OCI-LY3 (cell line): ENCODE results near the gene NDUFS6.

Experiments used
- H2AFZ ChIP-seq: fragments of 200-600, 300-600 bp; shearing (Covaris generic); 2 replicates; pipeline ENCODE4 v1.6.0; 2014; ENCODE audit warnings: antibody characterized with exemption, low read depth, low read length
- H3K27ac ChIP-seq: fragments of 200-600, 300-600 bp; sonication (generic); 2 replicates; pipeline ENCODE4 v1.5.1; 2014; ENCODE audit warnings: mild to moderate bottlenecking, low read length, moderate library complexity, mixed read lengths
- H3K27me3 ChIP-seq: fragments of 200-600, 300-600 bp; sonication (generic); 2 replicates; pipeline ENCODE4 v1.6.1; 2014; ENCODE audit warnings: low read depth, low read length, mixed read lengths
- H3K36me3 ChIP-seq: fragments of 200-600, 300-600 bp; sonication (generic); replicated peaks from 2 replicates; pipeline ENCODE3; 2014; ENCODE audit warnings: low read depth, low read length, mixed read lengths
- H3K4me1 ChIP-seq: fragments of 300-600, 200-600 bp; sonication (generic); 2 replicates; pipeline ENCODE4 v1.6.1; 2014; ENCODE audit warnings: low read length, mixed read lengths
- H3K4me2 ChIP-seq: fragments of 200-600, 300-600 bp; sonication (generic); 2 replicates; pipeline ENCODE4 v1.6.1; 2014; ENCODE audit warnings: low read length, mixed read lengths
- H3K4me3 ChIP-seq: fragments of 300-600, 200-600 bp; sonication (generic); 2 replicates; pipeline ENCODE4 v1.5.1; 2014; ENCODE audit warnings: antibody characterized with exemption, mild to moderate bottlenecking, low read length, moderate library complexity
- H3K79me2 ChIP-seq: fragments of 300-600, 200-600 bp; shearing (Covaris generic); 2 replicates; pipeline ENCODE4 v1.6.1; 2014; ENCODE audit warnings: mild to moderate bottlenecking, low read length, mixed read lengths
- H3K9ac ChIP-seq: fragments of 300-600, 200-600 bp; shearing (Covaris generic); 2 replicates; pipeline ENCODE4 v1.6.0; 2014; ENCODE audit warnings: mild to moderate bottlenecking, low read length, moderate library complexity
- H3K9me3 ChIP-seq: fragments of 200-600, 300-600 bp; shearing (Covaris generic); 2 replicates; pipeline ENCODE4 v1.6.1; 2014; ENCODE audit warnings: low read length, mixed read lengths; ENCODE audit not compliant: insufficient read depth
- H4K20me1 ChIP-seq: fragments of 200-600, 300-600 bp; sonication (generic); 2 replicates; pipeline ENCODE4 v1.6.1; 2016; ENCODE audit warnings: low read length, mixed read lengths; ENCODE audit not compliant: insufficient read depth
- EZH2phosphoT487 ChIP-seq: fragments of 200-600 bp; shearing (Covaris generic); IDR thresholded peaks from 2 replicates; pipeline ENCODE4 v1.6.1; 2018; ENCODE audit warnings: antibody characterized with exemption, mixed run types, low read depth
- TF ChIP-seq, protein P1 (sequence below): fragments of 200-600, 300-600 bp; sonication (generic); IDR thresholded peaks from 2 replicates; pipeline ENCODE4 v1.5.1; 2014; ENCODE audit warnings: antibody characterized with exemption, low read length, low read depth

Gene NDUFS6

DNA sequence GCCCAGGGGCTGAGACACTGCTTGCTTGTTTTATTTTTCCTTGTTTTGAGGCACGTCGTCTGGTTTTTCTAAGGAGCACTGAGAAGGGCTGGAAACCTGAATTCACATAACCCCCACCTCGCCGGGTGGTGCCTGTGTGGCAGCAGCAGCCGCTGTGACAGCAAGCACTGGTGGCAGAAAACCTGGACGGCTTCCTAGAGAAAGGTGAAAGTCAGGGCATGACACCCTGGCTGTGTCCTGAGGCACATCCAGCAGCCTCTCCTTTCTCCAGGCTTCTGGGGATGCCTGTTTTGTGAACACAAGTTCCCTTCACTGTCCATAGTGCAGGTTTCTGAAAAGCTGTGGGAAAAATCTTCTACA is 30.8 kb upstream of the NDUFS6 start:
- H3K9me3 ChIP-seq, result no peaks in the 10 kb centered on the region
- TF ChIP-seq, protein P1, sequence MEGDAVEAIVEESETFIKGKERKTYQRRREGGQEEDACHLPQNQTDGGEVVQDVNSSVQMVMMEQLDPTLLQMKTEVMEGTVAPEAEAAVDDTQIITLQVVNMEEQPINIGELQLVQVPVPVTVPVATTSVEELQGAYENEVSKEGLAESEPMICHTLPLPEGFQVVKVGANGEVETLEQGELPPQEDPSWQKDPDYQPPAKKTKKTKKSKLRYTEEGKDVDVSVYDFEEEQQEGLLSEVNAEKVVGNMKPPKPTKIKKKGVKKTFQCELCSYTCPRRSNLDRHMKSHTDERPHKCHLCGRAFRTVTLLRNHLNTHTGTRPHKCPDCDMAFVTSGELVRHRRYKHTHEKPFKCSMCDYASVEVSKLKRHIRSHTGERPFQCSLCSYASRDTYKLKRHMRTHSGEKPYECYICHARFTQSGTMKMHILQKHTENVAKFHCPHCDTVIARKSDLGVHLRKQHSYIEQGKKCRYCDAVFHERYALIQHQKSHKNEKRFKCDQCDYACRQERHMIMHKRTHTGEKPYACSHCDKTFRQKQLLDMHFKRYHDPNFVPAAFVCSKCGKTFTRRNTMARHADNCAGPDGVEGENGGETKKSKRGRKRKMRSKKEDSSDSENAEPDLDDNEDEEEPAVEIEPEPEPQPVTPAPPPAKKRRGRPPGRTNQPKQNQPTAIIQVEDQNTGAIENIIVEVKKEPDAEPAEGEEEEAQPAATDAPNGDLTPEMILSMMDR, result no peak
- no peak for TF ChIP-seq EZH2phosphoT487
- no peak overlapping the region for H3K9ac ChIP-seq

DNA sequence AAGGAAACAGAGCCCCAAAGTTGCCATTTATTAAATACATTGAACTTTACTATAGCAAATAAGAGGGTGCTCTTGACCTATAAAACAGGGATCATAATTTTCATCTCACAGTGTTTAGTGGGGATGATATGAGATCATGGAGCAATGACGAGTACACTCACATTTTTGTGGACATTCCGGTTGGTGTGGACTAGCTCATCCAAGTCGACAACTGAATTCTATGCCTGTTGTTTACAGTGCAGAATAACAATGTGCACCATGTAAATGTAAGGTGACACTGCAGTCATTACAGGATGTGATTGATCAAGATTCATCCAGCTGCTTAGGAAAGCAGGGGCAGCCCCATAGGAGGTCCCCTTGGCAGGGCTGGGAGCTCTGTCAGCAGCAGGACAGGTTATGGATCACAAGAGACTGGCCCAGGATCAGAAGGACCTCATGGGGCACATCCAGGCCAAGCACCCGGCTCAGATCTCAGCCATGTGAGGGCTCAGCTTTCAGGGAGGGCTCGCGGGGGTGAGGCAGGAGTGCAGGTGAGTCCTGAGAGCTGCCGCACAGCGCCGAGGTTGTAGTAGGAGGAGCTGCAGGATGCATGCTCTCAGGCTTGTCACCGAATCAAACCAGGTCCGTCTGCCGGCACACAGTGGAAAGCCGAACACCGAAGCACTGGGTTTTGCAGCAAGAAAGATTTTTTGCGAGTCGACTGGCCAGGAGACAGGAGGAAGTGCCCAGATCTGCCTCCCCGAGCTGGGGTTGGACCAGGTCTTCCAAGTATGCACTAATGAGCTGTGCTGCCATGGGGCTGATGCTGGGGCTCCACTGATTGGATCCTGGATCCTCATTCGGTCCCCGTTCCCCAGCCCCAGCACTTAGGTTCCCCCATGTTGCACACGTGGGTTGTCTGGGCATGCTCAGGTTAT is 29.8 kb upstream of the NDUFS6 start:
- H3K27me3 ChIP-seq, result no peaks in the 10 kb centered on the region
- peaks cover 6% of the 10 kb centered on the region; the same call in 1 of the 2 replicates for H3K4me1 ChIP-seq
- H3K4me3 ChIP-seq, result no peak overlapping the region
- no peaks in the 10 kb centered on the region for H4K20me1 ChIP-seq
- no peak overlapping the region for H3K27ac ChIP-seq
- no peak for TF ChIP-seq EZH2phosphoT487
- TF ChIP-seq, protein P1, result no peak
- no peaks in the 10 kb centered on the region for H3K36me3 ChIP-seq
- H3K79me2 ChIP-seq, result no peaks in the 10 kb centered on the region
- H2AFZ ChIP-seq, result no peak overlapping the region
- H3K9ac ChIP-seq, result no peak overlapping the region
- H3K4me2 ChIP-seq, result no peak overlapping the region
- no peaks in the 10 kb centered on the region for H3K9me3 ChIP-seq

More for the DNA sequence above, 30.8 kb upstream of the NDUFS6 start:
- Histone ChIP-seq H3K4me1 (peaks cover 6% of the 10 kb centered on the region; the same call in 1 of the 2 replicates), H3K27me3 (no peaks in the 10 kb centered on the region), H3K4me2 (no peak overlapping the region), H2AFZ (no peak overlapping the region), H3K79me2 (no peaks in the 10 kb centered on the region), H3K36me3 (no peaks in the 10 kb centered on the region), H4K20me1 (no peaks in the 10 kb centered on the region), H3K27ac (no peak overlapping the region), H3K4me3 (no peak overlapping the region)

DNA sequence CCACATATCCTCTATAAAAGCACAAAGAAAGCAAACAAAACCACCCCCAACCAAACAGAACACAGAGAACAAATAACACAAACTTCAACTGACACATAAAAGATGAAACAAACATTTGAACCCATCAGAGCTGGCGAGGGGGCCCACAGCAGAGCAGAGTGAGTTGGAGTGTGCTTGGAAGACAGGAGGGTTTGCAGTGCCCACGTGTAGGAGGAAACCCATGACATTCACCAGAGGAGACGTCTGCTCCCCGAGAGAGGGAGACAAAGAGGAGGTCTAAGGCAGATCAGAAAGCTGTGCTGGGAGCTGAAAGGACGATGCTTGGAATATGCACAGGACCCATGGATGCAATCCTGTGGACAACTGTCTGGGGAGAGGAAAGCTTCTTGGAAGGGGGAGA is 28.6 kb upstream of the NDUFS6 start:
- no peaks in the 10 kb centered on the region for H3K79me2 ChIP-seq
- H3K9me3 ChIP-seq, result no peaks in the 10 kb centered on the region
- H3K27ac ChIP-seq, result no peak overlapping the region
- H3K4me1 ChIP-seq, result peaks cover 6% of the 10 kb centered on the region; the same call in 1 of the 2 replicates
- H4K20me1 ChIP-seq, result no peaks in the 10 kb centered on the region
- H3K4me2 ChIP-seq, result no peak overlapping the region
- no peak overlapping the region for H2AFZ ChIP-seq
- H3K4me3 ChIP-seq, result no peak overlapping the region
- TF ChIP-seq EZH2phosphoT487, result no peak
- TF ChIP-seq, protein P1, result no peak
- H3K27me3 ChIP-seq, result no peaks in the 10 kb centered on the region
- H3K36me3 ChIP-seq, result no peaks in the 10 kb centered on the region
- H3K9ac ChIP-seq, result no peak overlapping the region

DNA sequence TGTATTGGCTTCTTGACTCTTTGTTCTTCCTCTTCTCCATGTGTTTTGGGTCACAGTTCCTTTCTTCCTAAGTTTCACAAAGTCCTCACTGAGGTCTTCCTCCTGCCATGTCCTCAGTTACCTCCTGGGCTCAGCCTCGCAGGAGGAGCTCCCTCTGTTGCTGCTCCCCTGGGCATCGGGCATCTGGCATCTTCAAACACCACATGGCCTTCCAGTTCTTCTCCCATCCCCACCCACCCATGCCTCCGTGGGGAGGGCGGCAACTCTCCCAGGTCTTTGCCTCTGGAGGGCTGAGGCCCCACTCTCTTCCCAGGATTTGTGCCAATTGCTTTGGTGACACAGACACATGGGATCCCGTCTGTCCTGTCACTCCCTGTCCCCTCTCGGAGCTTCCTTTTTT is 24.4 kb upstream of the NDUFS6 start:
- Histone ChIP-seq H3K4me3 (no peak overlapping the region), H3K4me1 (peaks cover 6% of the 10 kb centered on the region; the same call in 1 of the 2 replicates), H3K27me3 (no peaks in the 10 kb centered on the region), H4K20me1 (no peaks in the 10 kb centered on the region), H3K79me2 (no peaks in the 10 kb centered on the region), H3K9ac (no peak overlapping the region), H3K9me3 (no peaks in the 10 kb centered on the region), H3K4me2 (no peak overlapping the region), H3K36me3 (no peaks in the 10 kb centered on the region), H2AFZ (no peak overlapping the region), H3K27ac (no peak overlapping the region)
- TF ChIP-seq, protein P1, result no peak
- TF ChIP-seq EZH2phosphoT487, result no peak
